Activated naive CD8-positive, alpha-beta T cell treated with anti-CD3 and anti-CD28 coated beads for 36 hours (primary cell): ENCODE measurements around the gene FYN. TPM values are rescaled to one million over a fixed set of nuclear protein-coding genes. Genes with fewer than 3 reads are reported as not detected.

Experiments
- DNase-seq: peaks from one replicate; pipeline ENCODE4 v3.0.0; 2021
- H3K27ac Mint-ChIP-seq: one replicate; pipeline ENCODE4 v1.8.0; 2022; ENCODE audit warnings: mild to moderate bottlenecking, moderate library complexity, mixed read lengths
- H3K27me3 Mint-ChIP-seq: one replicate; pipeline ENCODE4 v1.8.0; 2022; ENCODE audit warnings: mild to moderate bottlenecking, mixed read lengths
- H3K36me3 Mint-ChIP-seq: one replicate; pipeline ENCODE4 v1.8.0; 2021; ENCODE audit warnings: mild to moderate bottlenecking, mixed read lengths
- H3K4me1 Mint-ChIP-seq: one replicate; pipeline ENCODE4 v1.8.0; 2021; ENCODE audit warnings: mixed read lengths
- H3K4me3 Mint-ChIP-seq: one replicate; pipeline ENCODE4 v1.8.0; 2022; ENCODE audit warnings: mild to moderate bottlenecking, moderate library complexity, mixed read lengths
- H3K9me3 Mint-ChIP-seq: one replicate; pipeline ENCODE4 v1.8.0; 2022; ENCODE audit warnings: mixed read lengths
- total RNA-seq, 2 experiments: library from RNA; stranded (reverse); gene quantifications; one replicate each; pipeline ENCODE4 v1.2.3, GENCODE V29; 2021

FYN gene
- total RNA-seq, 2 experiments from 2014 or later = 390 to 395 TPM

- Mint-ChIP-seq H3K9me3 (no peaks in the 10 kb centered on the region), H3K27me3 (no peaks in the 10 kb centered on the region), H3K36me3 (peaks cover 54% of the 10 kb centered on the region), H3K4me3 (no peak overlapping the region), H3K27ac (no peak overlapping the region), H3K4me1 (peaks cover 39% of the 10 kb centered on the region)
- no peak for DNase-seq
Observed at GRCh38 chr6:111706841-111707391, 166.3 kb downstream of the FYN start.

DNA sequence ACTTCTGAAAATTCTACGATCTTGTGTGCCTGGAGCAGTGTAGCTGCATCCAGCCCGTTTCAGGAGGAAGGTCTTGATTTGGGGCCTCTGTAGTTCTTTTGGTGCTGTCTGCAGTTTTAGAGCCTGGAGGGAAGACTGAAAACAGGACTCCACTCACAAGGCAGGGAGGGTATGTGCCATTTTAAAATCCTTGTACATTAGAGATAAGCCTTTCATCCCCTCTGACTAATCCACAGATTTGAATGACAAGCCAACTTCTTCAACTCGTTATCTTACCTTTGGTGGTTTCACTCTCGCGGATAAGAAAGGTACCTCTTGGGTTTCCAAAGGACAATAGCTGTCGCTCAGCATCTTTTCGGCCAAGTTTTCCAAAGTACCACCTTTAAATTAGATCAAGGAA lies 169.5 kb downstream of the FYN start:
- no peak overlapping the region for H3K27ac Mint-ChIP-seq
- H3K4me3 Mint-ChIP-seq = no peak overlapping the region
- no peak for DNase-seq
- H3K27me3 Mint-ChIP-seq = no peaks in the 10 kb centered on the region
- H3K9me3 Mint-ChIP-seq = no peaks in the 10 kb centered on the region
- peaks cover 48% of the 10 kb centered on the region for H3K36me3 Mint-ChIP-seq
- H3K4me1 Mint-ChIP-seq = peaks cover 30% of the 10 kb centered on the region

GRCh38 chr6:111702268-111702667 lies 171.0 kb downstream of the FYN start:
- Mint-ChIP-seq H3K4me3 (no peak overlapping the region), H3K27ac (no peak overlapping the region), H3K9me3 (no peaks in the 10 kb centered on the region), H3K4me1 (peaks cover 25% of the 10 kb centered on the region), H3K36me3 (peaks cover 41% of the 10 kb centered on the region), H3K27me3 (no peaks in the 10 kb centered on the region)
- no peak for DNase-seq

GRCh38 chr6:111701146-111701545 lies 172.1 kb downstream of the FYN start:
- Mint-ChIP-seq H3K4me1 (peaks cover 25% of the 10 kb centered on the region), H3K27ac (no peak overlapping the region), H3K9me3 (no peaks in the 10 kb centered on the region), H3K27me3 (no peaks in the 10 kb centered on the region), H3K4me3 (no peak overlapping the region), H3K36me3 (peaks cover 43% of the 10 kb centered on the region)
- no peak for DNase-seq

GRCh38 chr6:111700135-111700690 lies 173.0 kb downstream of the FYN start:
- Mint-ChIP-seq H3K4me3 (no peak overlapping the region), H3K36me3 (peaks cover 48% of the 10 kb centered on the region), H3K27me3 (no peaks in the 10 kb centered on the region), H3K9me3 (no peaks in the 10 kb centered on the region), H3K27ac (no peak overlapping the region), H3K4me1 (peaks cover 32% of the 10 kb centered on the region)
- DNase-seq = no peak

DNA sequence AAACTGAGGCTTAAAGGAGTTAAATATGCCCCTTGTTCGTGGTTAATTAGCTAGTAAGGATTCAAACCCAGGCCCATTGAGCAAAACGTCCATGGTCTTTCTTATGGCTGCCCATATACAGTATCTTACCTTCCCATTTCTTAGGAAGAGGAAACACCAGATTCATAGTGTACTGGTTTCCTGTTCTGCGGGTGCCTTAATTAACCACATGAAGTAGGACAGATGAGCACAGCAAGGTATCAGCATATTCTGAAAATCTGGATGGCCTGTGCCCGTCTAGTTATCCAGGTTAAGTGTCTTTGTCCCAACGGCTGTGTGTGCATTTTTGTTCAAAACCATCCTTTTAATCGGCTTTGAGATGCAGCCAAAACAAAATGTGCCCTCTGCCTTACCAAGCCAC lies 174.1 kb downstream of the FYN start:
- H3K27ac Mint-ChIP-seq = no peak overlapping the region
- no peaks in the 10 kb centered on the region for H3K27me3 Mint-ChIP-seq
- no peak for DNase-seq
- H3K4me1 Mint-ChIP-seq = peaks cover 41% of the 10 kb centered on the region
- H3K9me3 Mint-ChIP-seq = no peaks in the 10 kb centered on the region
- H3K4me3 Mint-ChIP-seq = no peak overlapping the region
- peaks cover 55% of the 10 kb centered on the region for H3K36me3 Mint-ChIP-seq

- H3K4me3 Mint-ChIP-seq = no peak overlapping the region
- H3K27me3 Mint-ChIP-seq = no peaks in the 10 kb centered on the region
- H3K9me3 Mint-ChIP-seq = no peaks in the 10 kb centered on the region
- peaks cover 60% of the 10 kb centered on the region for H3K36me3 Mint-ChIP-seq
- no peak overlapping the region for H3K27ac Mint-ChIP-seq
- DNase-seq = no peak
- peaks cover 50% of the 10 kb centered on the region for H3K4me1 Mint-ChIP-seq
Observed at GRCh38 chr6:111696814-111697213, 176.4 kb downstream of the FYN start.

DNA sequence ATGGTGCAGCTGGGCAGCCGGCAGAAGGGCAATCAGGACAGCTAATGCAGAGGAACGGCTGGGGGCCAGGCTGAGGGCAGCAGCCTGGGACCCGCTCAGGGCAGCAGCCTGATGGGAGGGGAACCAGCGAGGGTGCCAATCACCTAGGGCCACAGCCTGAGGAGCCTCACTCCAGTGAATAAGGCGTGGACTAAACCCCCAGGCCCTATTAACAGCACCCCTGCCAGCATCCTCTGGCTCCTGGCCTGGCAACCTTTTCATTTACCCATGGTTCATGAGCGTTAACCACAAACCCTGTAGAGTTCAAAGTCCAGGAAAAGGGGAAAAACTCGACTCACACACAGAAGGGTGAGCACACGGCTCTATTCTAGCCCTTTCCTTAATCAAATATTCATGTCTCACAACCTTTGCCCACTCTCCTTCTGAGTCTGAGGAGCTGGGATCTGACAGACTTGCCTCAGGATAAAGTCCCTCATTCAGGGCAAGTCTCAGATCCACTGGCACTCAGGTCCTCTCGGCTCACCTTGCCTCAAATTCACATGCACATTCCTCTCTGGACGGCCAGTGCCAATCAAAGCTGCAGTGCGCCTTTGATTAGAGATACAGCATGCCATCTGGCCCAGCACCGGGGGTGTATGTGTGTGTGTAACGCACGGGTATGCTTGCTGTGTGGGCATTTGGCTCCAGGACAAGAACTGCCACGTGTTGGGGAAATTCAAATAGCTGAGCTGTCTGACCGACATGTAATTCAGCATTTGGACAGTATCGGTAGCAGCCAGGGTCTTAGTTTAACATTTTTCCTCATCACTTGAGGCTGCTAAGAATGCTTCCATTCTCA lies 180.7 kb downstream of the FYN start:
- no peaks in the 10 kb centered on the region for H3K9me3 Mint-ChIP-seq
- no peak overlapping the region for H3K4me3 Mint-ChIP-seq
- DNase-seq = no peak
- H3K27me3 Mint-ChIP-seq = no peaks in the 10 kb centered on the region
- peaks cover 53% of the 10 kb centered on the region for H3K4me1 Mint-ChIP-seq
- H3K27ac Mint-ChIP-seq = peak overlapping the region; percentile 43
- peaks cover 65% of the 10 kb centered on the region for H3K36me3 Mint-ChIP-seq

DNA sequence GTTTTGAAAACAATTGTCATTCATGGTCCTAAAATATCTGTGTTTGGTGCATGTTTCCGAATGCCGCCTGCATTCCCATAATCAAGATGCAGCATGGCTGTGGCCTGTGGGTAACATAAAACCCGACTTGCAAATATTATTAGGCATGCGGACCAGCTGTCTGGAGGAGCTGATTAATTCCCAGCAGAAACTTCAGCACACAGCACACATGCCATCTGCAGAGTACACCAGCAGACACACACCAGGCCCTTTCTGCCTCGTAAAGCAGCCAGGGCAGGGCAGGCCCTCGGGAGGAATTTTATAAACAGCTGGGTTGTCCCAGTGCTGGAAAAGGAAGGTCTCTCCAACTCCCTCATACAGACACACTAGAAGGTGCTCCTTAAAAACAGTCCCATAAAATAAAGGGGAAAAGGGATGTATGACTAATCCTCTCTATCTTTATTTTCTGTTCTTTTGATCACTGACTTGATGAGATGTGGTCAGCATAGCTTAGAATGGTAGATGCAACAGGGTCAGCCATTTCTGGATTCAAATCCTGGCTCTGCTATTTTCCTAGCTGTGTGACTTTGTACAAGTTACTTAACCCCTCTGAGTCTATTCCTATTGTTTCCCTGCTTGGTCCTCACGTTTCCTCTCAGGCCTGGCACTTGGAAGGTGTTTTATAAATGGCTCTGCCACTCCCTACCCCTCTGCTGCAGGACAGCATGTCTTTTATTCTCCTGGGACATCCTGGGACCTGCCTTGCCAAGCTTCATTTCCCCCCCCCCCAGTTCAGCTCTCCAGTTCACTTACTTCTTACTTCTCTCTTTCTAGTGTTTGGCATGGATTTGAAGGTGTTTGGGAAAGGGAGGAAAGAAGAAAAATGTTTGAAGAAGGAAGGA lies 181.7 kb downstream of the FYN start:
- H3K4me3 Mint-ChIP-seq = no peak overlapping the region
- H3K27me3 Mint-ChIP-seq = no peaks in the 10 kb centered on the region
- H3K9me3 Mint-ChIP-seq = no peaks in the 10 kb centered on the region
- peaks cover 58% of the 10 kb centered on the region for H3K4me1 Mint-ChIP-seq
- no peak for DNase-seq
- peaks cover 64% of the 10 kb centered on the region for H3K36me3 Mint-ChIP-seq
- H3K27ac Mint-ChIP-seq = peak overlapping the region; percentile 42

GRCh38 chr6:111689946-111690345 lies 183.3 kb downstream of the FYN start:
- peaks cover 57% of the 10 kb centered on the region for H3K4me1 Mint-ChIP-seq
- H3K27me3 Mint-ChIP-seq = no peaks in the 10 kb centered on the region
- peaks cover 69% of the 10 kb centered on the region for H3K36me3 Mint-ChIP-seq
- DNase-seq = no peak
- peak overlapping the region; percentile 26 for H3K27ac Mint-ChIP-seq
- H3K9me3 Mint-ChIP-seq = no peaks in the 10 kb centered on the region
- no peak overlapping the region for H3K4me3 Mint-ChIP-seq

DNA sequence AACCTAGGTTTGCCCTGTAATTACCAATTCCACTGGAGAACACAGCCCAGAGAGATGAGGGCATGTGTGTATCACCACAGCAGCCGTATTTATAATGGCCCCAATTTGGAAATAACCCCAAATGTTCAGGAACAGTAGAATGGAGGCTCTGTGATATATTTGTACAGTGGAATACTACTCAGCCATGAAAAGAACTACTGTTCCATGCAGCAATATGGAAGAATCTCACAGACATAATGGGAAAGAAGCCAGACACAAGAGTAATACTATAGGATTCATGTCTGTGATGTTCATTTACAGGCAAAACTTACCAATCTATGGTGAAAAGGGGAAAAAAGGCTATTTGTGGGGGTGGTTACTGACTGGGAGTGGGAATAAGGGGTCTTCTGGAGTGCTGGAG lies 183.8 kb downstream of the FYN start:
- Mint-ChIP-seq H3K36me3 (peaks cover 68% of the 10 kb centered on the region), H3K4me3 (no peak overlapping the region), H3K27ac (no peak overlapping the region)

DNA sequence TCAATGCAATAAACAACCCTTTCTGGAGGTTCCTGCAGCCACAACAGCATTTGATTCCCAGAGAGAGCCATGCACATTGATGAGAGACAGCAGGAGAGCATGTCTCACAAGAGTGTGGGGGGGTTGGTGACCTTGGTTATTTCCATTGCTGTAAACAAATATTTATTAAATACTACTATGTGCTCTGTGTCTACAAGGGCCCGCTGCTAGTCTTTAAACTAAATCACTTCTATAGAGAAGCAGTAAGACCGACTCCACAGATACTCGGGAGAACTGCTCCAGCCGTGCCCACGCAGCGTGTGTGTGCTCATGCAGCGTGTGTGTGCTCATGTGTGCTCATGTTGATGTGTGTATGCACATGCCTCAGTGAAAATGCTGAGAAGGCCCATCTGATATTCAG lies 184.9 kb downstream of the FYN start:
- Mint-ChIP-seq H3K27me3 (no peaks in the 10 kb centered on the region), H3K4me1 (peaks cover 58% of the 10 kb centered on the region), H3K27ac (no peak overlapping the region), H3K36me3 (peaks cover 67% of the 10 kb centered on the region), H3K9me3 (no peaks in the 10 kb centered on the region), H3K4me3 (no peak overlapping the region)
- DNase-seq = no peak

More for the DNA sequence above, 183.8 kb downstream of the FYN start:
- DNase-seq = no peak
- Mint-ChIP-seq H3K27me3 (no peaks in the 10 kb centered on the region), H3K4me1 (peaks cover 59% of the 10 kb centered on the region), H3K9me3 (no peaks in the 10 kb centered on the region)

DNA sequence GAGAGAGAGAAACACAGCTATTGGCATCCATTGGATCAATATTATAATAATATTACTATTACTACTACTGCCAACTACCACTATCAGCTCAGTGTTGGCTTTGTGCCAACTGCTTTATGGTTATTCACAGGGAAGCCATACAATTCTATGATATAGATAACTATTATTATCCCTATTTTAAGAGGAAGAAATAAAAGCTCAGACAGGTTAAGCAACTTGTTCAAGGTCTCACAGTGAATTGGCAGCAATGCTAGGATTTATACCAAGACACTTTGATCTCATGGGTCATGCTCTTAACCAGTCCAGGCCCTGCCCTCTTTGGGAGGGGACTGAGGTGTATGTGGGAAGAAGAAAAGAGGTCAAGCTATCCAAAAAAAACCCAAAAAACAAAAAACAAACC lies 185.6 kb downstream of the FYN start:
- peak overlapping the region; percentile 12 for H3K27ac Mint-ChIP-seq
- no peaks in the 10 kb centered on the region for H3K27me3 Mint-ChIP-seq
- H3K36me3 Mint-ChIP-seq = peaks cover 66% of the 10 kb centered on the region
- no peaks in the 10 kb centered on the region for H3K9me3 Mint-ChIP-seq
- no peak overlapping the region for H3K4me3 Mint-ChIP-seq
- H3K4me1 Mint-ChIP-seq = peaks cover 53% of the 10 kb centered on the region
- DNase-seq = no peak

DNA sequence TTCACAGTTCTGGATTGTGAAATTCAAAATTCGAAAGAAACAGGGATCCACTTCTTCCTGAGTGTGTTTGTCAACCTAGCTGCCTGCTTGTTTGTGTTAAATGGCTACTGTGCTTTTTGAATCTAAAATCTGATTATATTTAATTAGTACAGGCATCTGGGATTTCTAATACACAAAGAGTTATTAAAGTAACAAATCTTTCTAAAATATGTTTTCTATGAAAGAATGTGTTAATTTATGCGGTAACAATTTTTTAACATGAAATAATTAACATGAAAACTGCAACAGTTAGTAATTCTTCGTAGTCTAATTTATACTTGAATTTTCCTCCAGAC lies 186.4 kb downstream of the FYN start:
- DNase-seq = no peak
- H3K36me3 Mint-ChIP-seq = peaks cover 71% of the 10 kb centered on the region
- H3K4me1 Mint-ChIP-seq = peaks cover 56% of the 10 kb centered on the region
- H3K27ac Mint-ChIP-seq = peak overlapping the region; percentile 31
- no peaks in the 10 kb centered on the region for H3K27me3 Mint-ChIP-seq
- no peaks in the 10 kb centered on the region for H3K9me3 Mint-ChIP-seq
- no peak overlapping the region for H3K4me3 Mint-ChIP-seq
